ENCODE data around the gene MED15.

DNA sequence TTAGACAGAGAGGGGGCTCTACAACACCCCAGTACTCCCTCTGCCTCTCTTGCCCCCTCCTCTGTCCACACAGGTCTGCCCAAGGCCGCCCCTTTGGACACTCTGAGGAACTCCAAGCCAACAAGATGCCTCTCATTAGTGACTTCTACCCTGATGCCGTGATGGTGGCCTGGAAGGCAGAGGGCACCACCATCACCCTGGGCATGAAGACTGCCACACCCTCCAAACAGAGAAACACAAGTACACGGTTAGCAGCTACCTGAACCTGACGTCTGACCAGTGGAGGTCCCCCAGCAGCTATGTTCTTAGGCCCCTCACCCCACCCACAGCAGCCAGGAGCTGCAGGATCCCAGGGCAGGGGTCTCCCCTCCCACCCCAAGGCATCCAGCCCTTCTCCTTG, 125.1 kb downstream of the MED15 start:
- TF ChIP-seq POLR2AphosphoS5 (IDR thresholded peaks at IDR 0.05) (no peak), CTCF (IDR thresholded peaks at IDR 0.05) (no peak), EP300 (IDR thresholded peaks at IDR 0.05) (no peak)

Data from esophagus muscularis mucosa (tissue), 4 donors.